ENCODE measurements around the gene NOX1.

The NOX1 gene

DNA sequence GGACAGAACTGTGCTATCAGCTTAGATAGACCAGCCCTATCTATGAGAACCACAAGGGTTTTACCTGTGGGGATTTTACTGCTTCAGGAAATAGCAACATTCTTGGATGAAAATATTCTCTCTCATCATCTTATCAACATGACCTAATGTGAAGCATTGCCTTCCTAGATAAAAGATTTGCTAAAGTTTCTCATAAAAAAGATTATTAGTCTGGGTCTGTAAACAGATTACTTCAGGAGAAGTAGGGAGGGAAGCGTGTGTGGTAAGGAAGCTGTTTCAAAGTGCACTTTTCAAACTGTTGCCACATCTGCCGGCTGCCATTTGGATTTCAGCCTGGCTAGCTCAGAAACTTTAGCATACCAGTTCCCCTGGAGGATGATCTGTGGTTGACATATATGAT, at the start of gene NOX1:
Gene NOX1, minus strand, starts transcription at position 35 of the 400 bp plus-strand sequence. CDS start 220 bp downstream, outside the sequence.
- no peak for DNase-seq (ENCODE audit: low read depth in 3 of 3)

DNA sequence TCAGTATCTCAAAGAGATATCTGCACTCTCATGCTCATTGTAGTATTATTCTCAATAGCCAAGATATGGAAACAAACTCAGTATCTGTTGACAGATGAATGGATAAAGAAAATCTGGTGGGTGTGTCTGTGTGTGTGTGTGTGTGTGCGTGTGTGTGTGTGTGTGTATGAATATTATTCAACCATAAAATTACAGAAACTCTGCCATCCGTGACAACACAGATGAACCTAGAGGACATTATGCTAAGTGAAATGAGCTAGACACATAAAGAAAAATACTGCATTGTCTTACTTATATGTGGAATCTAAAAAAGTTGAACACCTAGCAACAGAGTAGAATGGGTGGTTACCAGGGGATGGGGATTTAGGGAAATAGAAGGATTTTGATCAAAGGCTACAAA, 41.4 kb upstream of the NOX1 start:
- DNase-seq (ENCODE audit: low read depth in 3 of 3), result no peak

DNA sequence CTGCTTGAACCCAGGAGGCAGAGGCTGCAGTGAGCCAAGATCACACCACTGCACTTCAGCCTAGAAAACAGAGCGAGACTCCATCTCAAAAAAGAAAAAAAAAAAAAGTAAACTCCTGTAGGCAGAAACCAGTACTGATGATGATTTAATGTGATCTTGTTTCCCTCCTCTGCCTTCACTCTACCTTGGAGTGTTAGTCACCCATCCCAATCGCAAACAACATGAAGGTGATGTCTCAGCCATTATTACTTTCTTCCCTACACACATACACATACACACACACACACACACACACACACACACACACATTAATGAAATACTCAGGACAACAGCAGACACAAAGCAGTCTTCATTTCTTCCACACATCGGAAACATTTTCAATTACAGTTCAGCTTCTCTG, 39.0 kb upstream of the NOX1 start:
- DNase-seq (ENCODE audit: low read depth in 3 of 3), result no peak

DNA sequence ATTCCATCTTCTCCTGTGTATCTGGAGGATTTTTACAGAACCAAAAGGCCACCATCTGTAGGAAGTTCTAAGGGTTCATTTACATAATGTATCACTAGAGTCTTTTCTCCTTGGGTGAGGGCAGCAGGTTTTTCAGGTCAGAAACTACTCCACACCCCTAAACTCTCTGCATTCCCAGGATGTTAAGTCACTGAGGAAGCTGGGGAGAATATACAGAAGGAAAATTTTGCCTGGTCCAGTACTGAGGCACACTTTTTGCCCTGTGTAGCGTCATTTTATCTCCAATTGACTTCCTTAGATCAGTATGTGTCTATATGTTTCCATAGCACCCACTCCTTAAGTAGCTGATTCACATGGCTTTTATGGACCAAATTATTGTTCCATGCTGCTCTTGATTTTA, 37.6 kb upstream of the NOX1 start:
- DNase-seq (ENCODE audit: low read depth in 3 of 3), result no peak

GRCh38 chrX:100905620-100906019, 31.5 kb upstream of the NOX1 start:
- DNase-seq (ENCODE audit: low read depth in 3 of 3), result no peak

DNA sequence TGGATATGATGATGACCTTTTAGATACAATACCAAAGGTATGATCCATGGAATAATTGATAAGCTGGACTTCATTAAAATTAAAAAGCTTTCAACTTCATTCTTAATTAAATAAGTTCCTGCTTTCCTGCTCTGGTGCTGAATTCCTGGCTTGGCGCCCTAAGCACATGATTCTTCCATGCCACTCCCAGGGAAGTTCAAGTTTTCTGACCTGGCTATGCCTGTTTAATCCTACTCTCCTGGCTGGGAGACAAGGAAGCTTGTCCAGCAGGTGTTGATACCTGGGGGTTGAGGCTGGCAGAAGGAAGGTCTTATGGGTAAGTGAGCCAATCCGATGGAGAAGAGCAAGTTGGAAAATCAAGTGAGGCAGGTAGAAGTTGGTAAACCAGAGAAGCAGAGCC, 30.3 kb upstream of the NOX1 start:
- DNase-seq (ENCODE audit: low read depth in 3 of 3), result no peak

DNA sequence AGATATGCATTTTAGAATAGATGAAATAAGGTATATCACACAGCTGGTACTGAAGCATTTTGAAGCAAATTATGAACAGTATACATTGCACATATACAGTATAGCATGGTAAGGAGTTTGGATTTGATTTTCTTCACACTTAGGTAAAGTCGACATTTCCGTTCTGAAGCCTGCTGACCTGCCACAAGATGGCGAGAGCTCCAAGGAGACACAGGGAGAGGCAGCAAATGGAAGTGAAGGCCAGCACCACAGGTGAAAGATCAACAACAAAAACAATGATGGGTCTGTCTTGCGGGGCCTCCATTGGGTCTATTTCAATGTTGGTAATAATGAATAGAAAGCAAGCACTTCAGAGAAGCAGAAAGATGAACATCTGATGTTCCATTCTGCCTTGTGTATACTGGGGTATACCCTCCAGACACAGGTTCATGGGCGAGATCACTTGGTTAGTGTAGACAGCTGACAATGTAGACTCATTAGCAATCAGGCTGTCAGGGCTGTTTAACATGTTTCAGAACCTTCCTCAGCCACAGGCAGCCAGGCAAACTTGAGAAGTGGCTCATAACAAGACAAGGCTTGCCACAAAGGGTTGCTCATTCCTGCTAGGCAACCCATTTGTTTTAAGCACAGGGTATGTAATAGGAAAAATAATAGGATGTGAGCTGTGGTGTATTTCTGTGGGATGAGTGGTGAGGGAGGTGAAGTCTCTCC, 21.4 kb upstream of the NOX1 start:
- peak in 2 of 3 experiments; percentile 1 to 5 for DNase-seq (ENCODE audit: low read depth in 3 of 3)

DNA sequence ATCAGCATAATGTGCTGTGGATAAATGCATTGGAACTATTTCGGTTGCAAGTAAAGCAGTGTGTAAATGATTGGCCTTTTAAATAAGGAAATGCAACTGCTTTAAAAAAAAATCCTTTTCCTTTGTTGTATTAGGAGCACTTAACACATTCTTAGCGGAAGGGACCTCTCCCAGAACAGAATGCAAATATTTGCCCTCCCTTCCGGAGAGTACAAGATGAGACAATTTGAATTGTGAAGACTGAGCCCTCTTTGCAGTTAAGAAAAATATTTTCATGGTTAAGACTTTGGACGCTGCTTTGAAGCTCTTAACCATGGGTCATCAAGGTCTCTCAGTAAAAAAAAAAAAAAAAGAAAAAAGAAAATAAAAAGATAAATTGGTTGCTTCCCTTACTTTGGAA, 9.5 kb upstream of the NOX1 start:
- DNase-seq (ENCODE audit: low read depth in 3 of 3), result no peak

DNA sequence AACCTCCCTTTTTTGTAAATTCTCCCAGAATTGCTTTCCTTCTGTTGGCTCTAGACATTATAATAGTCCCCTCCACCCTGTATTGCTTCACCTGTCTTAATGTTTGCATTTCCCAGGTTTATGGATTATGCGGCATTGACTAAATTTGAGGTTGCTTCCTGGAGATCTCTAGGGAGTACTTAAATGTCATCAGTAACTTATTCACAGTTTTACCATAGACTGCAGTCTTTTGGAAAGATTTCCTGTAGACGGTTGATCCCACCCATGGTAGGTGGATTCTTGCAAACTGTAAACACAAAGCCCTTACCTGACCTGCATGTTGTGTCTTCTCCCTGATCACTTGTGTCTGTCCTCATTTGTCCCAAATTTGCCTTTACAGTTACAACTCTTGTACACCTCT, 6.2 kb upstream of the NOX1 start:
- no peak for DNase-seq (ENCODE audit: low read depth in 3 of 3)

DNA sequence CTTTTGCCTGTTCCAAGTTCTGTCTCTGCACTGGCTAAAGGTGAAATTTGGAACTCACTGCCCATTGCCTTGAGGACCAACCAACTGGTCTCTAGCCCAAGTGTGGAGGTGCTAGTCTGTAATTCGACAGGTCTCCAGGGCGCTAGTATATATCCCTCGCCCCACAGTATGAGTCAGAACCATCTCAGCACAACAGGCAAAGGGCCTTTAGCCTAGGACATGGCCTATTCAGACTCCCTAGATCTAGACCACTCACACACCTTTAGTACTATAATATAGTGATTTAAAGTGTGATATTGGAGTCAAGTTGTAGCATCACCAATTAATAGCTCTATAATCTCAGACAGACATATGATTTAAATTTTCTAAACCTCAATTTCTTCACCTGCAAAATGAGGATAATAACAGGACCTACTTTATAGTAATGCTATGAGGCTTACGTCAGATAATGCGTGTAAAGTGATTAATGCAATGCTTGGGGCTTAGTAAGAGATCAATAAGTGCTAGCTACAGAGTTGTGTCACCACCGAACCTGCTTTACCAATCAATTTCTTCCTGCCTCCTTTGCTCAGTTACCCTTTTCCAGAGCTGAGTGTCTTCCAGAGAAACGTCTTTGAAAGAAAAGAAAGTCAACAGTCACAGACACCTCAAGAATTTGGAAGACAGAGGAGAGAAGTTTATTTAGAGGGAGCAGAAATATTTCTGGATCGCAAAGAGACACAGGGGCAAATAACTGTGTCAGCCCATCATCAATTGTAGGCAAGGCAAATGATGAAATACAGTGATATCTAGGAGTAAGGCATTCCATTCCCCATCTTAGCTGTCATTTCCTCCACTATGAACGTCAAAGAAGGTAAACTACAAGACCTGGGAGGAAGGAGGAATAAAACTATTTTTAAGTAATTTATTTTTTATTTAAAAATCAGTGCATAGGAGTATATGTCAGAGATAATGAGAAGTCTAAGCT, 2.3 kb downstream of the NOX1 start:
- no peak for DNase-seq (ENCODE audit: low read depth in 3 of 3)

DNA sequence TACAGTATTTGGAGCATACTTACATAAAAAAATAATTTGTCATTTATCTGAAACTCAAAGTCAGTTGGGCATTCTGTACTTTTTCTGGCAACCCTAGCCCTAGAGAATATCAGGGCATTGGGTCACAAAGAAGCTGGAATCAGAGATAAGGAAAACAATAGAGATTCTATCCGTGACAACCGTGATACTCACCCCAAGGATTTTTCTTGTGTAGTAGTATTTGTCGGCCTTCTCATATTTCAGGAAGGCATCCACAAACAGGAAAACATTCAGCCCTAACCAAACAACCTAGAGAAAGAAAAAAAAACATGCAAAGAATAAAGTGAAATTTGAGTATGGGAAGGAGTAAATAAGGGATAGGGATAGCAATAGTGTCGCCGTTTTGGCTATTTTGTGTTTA, 3.6 kb downstream of the NOX1 start:
- DNase-seq (ENCODE audit: low read depth in 3 of 3), result no peak

- no peak for DNase-seq (ENCODE audit: low read depth in 3 of 3)
These were observed 5.9 kb downstream of the NOX1 start for GRCh38 chrX:100868273-100868672.

DNA sequence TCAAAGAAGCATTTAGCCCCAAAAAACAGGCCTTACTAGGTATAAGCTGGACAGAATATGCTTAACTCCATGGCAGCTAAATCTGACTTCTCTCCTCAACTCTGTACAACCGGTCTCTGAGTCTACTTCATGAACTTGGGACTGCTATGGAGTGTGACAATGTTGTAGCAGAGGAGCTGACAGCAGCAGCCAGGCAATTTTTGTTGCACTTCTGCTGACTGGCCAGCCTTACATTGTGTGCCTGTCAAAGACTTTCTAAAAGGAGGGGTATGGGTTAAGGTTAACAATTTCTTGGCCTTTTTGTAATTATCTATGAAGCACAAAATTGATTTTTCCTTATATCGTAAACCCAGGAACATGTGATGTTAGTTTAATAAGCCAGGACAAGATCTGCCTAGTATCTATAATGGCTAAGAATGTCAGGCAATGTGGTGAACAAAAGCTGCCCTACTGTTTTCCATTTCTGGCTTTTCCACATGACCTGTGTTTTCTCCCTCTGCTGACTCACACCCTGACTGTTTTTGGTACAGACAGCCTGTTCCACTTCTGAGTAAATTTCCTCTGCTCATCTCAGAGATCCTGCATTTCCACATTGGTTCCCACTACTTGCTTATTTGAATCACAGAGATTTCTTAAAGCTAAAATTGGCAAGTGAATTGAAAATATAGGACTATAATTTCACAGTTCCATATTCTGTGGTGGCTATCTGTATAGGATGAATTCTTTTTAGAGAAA, 9.3 kb downstream of the NOX1 start:
- no peak for DNase-seq (ENCODE audit: low read depth in 3 of 3)

DNA sequence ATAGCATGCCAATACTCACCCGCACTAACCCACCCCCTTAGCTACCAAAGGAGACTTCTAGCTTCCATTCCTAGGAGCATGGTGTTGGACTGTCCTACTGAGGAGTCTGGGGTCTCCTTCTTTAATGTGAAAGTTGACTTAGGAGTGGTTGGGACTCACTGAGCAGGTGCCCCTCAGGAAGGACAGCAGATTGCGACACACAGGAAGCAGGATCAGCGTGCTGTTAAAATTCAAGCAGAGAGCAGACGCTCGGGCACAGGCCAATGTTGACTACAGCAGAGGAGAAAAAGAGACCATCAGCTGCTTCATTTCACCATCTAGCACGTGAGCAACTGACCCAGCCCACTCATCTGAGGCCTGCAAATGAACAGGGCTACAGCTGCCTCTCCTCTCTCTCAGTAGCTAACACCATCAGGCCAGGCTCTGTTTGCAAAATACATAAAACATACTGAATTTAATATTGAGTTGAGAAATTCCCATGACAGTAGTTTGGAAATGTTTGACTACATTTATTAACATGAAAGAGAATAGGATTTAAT, 10.8 kb downstream of the NOX1 start:
- no peak for DNase-seq (ENCODE audit: low read depth in 3 of 3)

DNA sequence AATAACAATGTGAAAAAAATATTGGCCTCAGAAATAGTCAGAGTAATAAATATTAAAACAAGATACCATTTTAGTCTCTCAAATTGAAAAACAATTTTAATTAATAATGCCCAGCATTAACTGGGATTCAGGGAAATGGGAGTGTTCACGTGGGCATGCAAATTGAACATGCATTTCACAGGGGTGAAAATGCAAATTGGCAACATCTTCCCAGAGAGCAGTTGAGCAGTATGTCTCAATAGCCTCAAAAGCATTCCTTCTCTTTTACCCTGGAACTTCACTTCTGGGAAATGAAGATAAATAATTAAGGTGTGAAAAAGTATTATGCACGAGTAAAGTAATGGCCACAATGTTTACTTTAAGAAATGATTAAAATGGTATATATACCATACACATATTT, 21.3 kb downstream of the NOX1 start:
- DNase-seq (ENCODE audit: low read depth in 3 of 3), result no peak

- DNase-seq (ENCODE audit: low read depth in 3 of 3), result no peak
These were observed 23.8 kb downstream of the NOX1 start for GRCh38 chrX:100850317-100850716.

DNA sequence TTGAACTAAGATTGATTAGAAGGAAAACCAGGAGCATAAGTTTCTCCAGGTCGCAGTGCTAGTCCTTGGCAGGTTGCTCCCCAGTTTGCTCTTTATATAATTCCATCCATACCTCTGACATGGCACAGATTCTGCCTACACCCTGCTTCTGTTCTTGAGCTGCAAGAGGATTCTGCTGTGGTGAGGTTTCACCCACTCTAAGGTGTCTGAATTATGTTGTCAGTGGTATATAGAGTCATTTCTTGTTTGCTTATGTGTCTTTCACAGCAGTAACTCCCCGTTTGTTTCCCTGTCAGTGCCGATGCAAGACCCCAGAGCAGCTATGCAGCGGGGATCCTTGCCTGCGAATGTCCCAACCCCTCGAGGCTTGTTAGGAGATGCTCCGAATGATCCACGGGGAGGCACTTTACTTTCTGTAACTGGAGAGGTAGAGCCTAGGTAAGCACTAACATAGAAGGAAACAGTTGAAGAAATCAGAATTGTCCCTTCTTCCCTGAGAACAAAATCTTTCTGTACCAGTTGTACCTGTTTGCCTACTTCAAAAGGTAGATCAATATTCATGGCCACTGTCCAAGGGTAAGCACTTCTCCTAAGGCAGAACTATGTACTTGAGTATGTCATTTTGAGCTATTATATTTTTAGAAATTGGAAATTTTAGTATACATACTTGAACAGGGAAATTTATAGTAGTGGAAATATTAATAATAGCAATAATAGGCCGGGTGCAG, 42.8 kb downstream of the NOX1 start:
- no peak for DNase-seq (ENCODE audit: low read depth in 3 of 3)

DNA sequence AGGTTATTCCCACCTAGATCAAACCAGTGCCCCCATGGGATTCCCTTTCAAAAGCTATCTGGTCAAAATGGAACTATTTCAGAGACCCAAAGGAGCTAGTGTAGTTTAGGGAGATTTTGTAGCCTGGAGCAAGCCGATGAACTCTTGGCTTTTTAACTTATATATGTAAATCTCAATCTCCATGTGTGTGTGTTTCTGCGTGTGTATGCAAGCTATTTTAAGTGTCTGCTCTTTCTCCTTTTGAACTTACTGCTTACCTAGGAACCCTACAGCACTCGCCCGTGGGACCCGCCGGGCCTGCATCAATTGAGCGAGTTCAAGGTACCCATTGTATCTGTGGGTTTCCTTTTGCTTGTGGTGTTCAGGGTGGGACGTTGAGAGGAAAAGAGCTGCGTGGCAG, 43.6 kb downstream of the NOX1 start:
- DNase-seq (ENCODE audit: low read depth in 3 of 3), result no peak

- no peak for DNase-seq (ENCODE audit: low read depth in 3 of 3)
These were observed 44.0 kb downstream of the NOX1 start for GRCh38 chrX:100830143-100830542.

GRCh38 chrX:100829730-100830129, 44.4 kb downstream of the NOX1 start:
- no peak for DNase-seq (ENCODE audit: low read depth in 3 of 3)

Measured in stimulated activated CD4-positive, alpha-beta T cell treated with anti-CD3 and anti-CD28 coated beads, TNF-alpha, amount 100 ng/mL, for 24 hours (primary cell).